Testis (tissue), 2 donors: ENCODE measurements around the gene FOXP4.

Source experiments
- POLR2A ChIP-seq: fragments of 450-650 bp; IDR thresholded peaks from one replicate; pipeline ENCODE4 v1.6.1; 2017; ENCODE audit warnings: antibody characterized with exemption, mild to moderate bottlenecking, moderate library complexity
- TF ChIP-seq, protein P1 (sequence below), 3 experiments: fragments of 450-650 bp in 2 of 3; fragments of 200-600 bp in 1 of 3; sonication (generic) in 1 of 3; IDR thresholded peaks; one replicate each; pipeline ENCODE4 v1.5.1; 2016 to 2019; ENCODE audit warnings: antibody characterized with exemption in 3 of 3, mild to moderate bottlenecking in 2 of 3, moderate library complexity in 1 of 3

DNA sequence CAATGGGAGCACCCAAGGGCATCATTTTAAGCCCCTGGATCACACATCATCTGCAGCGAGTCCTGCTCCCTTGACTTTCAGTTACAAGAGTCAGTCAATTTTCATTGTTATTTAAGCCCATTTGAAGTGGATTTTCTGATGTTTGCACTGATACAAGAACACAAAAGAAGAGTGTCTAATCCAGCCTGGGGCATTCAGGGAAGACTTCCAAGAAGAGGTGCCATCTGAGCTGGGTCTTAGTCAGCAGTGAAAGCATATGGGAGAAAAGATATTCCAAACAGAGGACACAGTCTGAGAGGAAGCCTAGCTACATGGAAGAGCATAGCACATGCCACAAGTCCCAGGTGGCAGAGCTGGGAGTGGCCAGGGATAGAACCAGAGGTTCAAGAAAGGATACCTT lies 10.4 kb upstream of the FOXP4 start:
- TF ChIP-seq POLR2A, result no peak
- TF ChIP-seq, protein P1, sequence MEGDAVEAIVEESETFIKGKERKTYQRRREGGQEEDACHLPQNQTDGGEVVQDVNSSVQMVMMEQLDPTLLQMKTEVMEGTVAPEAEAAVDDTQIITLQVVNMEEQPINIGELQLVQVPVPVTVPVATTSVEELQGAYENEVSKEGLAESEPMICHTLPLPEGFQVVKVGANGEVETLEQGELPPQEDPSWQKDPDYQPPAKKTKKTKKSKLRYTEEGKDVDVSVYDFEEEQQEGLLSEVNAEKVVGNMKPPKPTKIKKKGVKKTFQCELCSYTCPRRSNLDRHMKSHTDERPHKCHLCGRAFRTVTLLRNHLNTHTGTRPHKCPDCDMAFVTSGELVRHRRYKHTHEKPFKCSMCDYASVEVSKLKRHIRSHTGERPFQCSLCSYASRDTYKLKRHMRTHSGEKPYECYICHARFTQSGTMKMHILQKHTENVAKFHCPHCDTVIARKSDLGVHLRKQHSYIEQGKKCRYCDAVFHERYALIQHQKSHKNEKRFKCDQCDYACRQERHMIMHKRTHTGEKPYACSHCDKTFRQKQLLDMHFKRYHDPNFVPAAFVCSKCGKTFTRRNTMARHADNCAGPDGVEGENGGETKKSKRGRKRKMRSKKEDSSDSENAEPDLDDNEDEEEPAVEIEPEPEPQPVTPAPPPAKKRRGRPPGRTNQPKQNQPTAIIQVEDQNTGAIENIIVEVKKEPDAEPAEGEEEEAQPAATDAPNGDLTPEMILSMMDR (IDR thresholded peaks at IDR 0.05), result no peak
